Activated naive CD4-positive, alpha-beta T cell treated with anti-CD3 and anti-CD28 coated beads for 36 hours (primary cell): ENCODE measurements around the gene CLPX. TPM values are rescaled to one million over a fixed set of nuclear protein-coding genes. Genes with fewer than 3 reads are reported as not detected.
"Not testable (repeated sequence)": the region's sequence is repeated elsewhere in the genome, so short reads cannot be mapped to it uniquely, and the experiment has no call there.

Experiments
- CTCF ChIA-PET: fragments of 350-600 bp; sonication (Branson Sonifier 250); formaldehyde crosslinking; loops from one replicate; lab custom pipeline; 2021; ENCODE audit warnings: antibody characterized with exemption; lab: Charles Lee
- DNase-seq: peaks from one replicate; pipeline ENCODE4 v3.0.0-alpha.2; 2020
- H3K27ac Mint-ChIP-seq: one replicate; pipeline ENCODE4 v1.8.0; 2021; ENCODE audit warnings: mild to moderate bottlenecking, mixed read lengths
- H3K27me3 Mint-ChIP-seq: one replicate; pipeline ENCODE4 v1.8.0; 2021; ENCODE audit warnings: low read depth, mixed read lengths
- H3K36me3 Mint-ChIP-seq: one replicate; pipeline ENCODE4 v1.8.0; 2021; ENCODE audit warnings: low read depth, mixed read lengths
- H3K4me1 Mint-ChIP-seq: one replicate; pipeline ENCODE4 v1.8.0; 2021; ENCODE audit warnings: low read depth, mixed read lengths
- H3K4me3 Mint-ChIP-seq: one replicate; pipeline ENCODE4 v1.8.0; 2021; ENCODE audit warnings: mild to moderate bottlenecking, moderate library complexity, mixed read lengths
- H3K9me3 Mint-ChIP-seq: one replicate; pipeline ENCODE4 v1.8.0; 2021; ENCODE audit warnings: mixed read lengths
- intact Hi-C: fragments of 100-400 bp; cut with micrococcal nuclease; formaldehyde crosslinking; loops from one replicate; pipeline ENCODE4 v1.15.1; 2023
- total RNA-seq, 2 experiments: library from RNA; stranded (reverse); gene quantifications; one replicate each; pipeline ENCODE4 v1.2.3, GENCODE V29; 2021

The CLPX gene
- total RNA-seq, 2 experiments from 2014 or later, result 62.7 to 69.9 TPM

- Mint-ChIP-seq H3K4me1 (no peaks in the 10 kb centered on the region), H3K9me3 (no peaks in the 10 kb centered on the region), H3K27me3 (no peaks in the 10 kb centered on the region), H3K36me3 (peaks cover 6% of the 10 kb centered on the region), H3K27ac (no peak overlapping the region), H3K4me3 (no peak overlapping the region)
- no peak for DNase-seq
- CTCF ChIA-PET, result no interaction called here
- intact Hi-C loops, result no loop called here
Observed at GRCh38 chr15:65110676-65111292, 74.4 kb downstream of the CLPX start.

- Mint-ChIP-seq H3K4me1 (no peaks in the 10 kb centered on the region), H3K9me3 (no peaks in the 10 kb centered on the region), H3K4me3 (no peak overlapping the region), H3K27ac (no peak overlapping the region), H3K36me3 (peaks cover 10% of the 10 kb centered on the region), H3K27me3 (no peaks in the 10 kb centered on the region)
- CTCF ChIA-PET, result interaction anchor here (0.6 kb wide), 1 partner anchor 344 kb away, joined by 3 read pairs; no protein-coding TSS in a partner anchor
- intact Hi-C loops, result no loop called here
- DNase-seq, result no peak
Observed at GRCh38 chr15:65106011-65106590, 79.0 kb downstream of the CLPX start.

- Mint-ChIP-seq H3K36me3 (peaks cover 12% of the 10 kb centered on the region), H3K4me3 (no peak overlapping the region), H3K4me1 (no peaks in the 10 kb centered on the region), H3K27ac (no peak overlapping the region), H3K9me3 (no peaks in the 10 kb centered on the region), H3K27me3 (no peaks in the 10 kb centered on the region)
- no peak for DNase-seq
- CTCF ChIA-PET, result no interaction called here
- intact Hi-C loops, result no loop called here
Observed at GRCh38 chr15:65105038-65105437, 80.1 kb downstream of the CLPX start.

- intact Hi-C loops, result no loop called here
- H3K36me3 Mint-ChIP-seq, result peaks cover 15% of the 10 kb centered on the region
- DNase-seq, result no peak
- H3K27ac Mint-ChIP-seq, result no peak overlapping the region
- H3K4me3 Mint-ChIP-seq, result no peak overlapping the region
- no peaks in the 10 kb centered on the region for H3K27me3 Mint-ChIP-seq
- CTCF ChIA-PET, result interaction anchor here (1.2 to 2.8 kb wide), 2 partner anchors 11 to 69 kb away, joined by 5 to 14 read pairs; no protein-coding TSS in a partner anchor
- no peaks in the 10 kb centered on the region for H3K4me1 Mint-ChIP-seq
- H3K9me3 Mint-ChIP-seq, result no peaks in the 10 kb centered on the region
Observed at GRCh38 chr15:65102912-65103311, 82.2 kb downstream of the CLPX start.

- intact Hi-C loops, result loop anchor here (1.0 kb wide), 1 partner anchor 48 kb away; no protein-coding TSS in a partner anchor
- H3K27ac Mint-ChIP-seq, result no peak overlapping the region
- H3K4me3 Mint-ChIP-seq, result no peak overlapping the region
- no peaks in the 10 kb centered on the region for H3K4me1 Mint-ChIP-seq
- H3K36me3 Mint-ChIP-seq, result peaks cover 15% of the 10 kb centered on the region
- no peaks in the 10 kb centered on the region for H3K27me3 Mint-ChIP-seq
- DNase-seq, result no peak
- H3K9me3 Mint-ChIP-seq, result no peaks in the 10 kb centered on the region
- CTCF ChIA-PET, result interaction anchor here (0.6 to 2.8 kb wide), 13 partner anchors 12 to 499 kb away, joined by 3 to 14 read pairs (median 4); partner anchors contain the start of gene PARP16
Observed at GRCh38 chr15:65101891-65102708, 83.0 kb downstream of the CLPX start.

GRCh38 chr15:65101411-65101890 is 83.7 kb downstream of the CLPX start:
- intact Hi-C loops, result loop anchor here (1.0 kb wide), 1 partner anchor 47 kb away; no protein-coding TSS in a partner anchor
- DNase-seq, result peak; percentile 76
- H3K27ac Mint-ChIP-seq, result no peak overlapping the region
- H3K36me3 Mint-ChIP-seq, result peaks cover 15% of the 10 kb centered on the region
- H3K4me1 Mint-ChIP-seq, result no peaks in the 10 kb centered on the region
- H3K9me3 Mint-ChIP-seq, result no peaks in the 10 kb centered on the region
- no peaks in the 10 kb centered on the region for H3K27me3 Mint-ChIP-seq
- no peak overlapping the region for H3K4me3 Mint-ChIP-seq
- CTCF ChIA-PET, result interaction anchor here (0.5 to 2.8 kb wide), 16 partner anchors 14 to 499 kb away, joined by 3 to 14 read pairs (median 4); partner anchors contain the start of gene PARP16

GRCh38 chr15:65100442-65100841 is 84.7 kb downstream of the CLPX start:
- Mint-ChIP-seq H3K27ac (no peak overlapping the region), H3K4me1 (no peaks in the 10 kb centered on the region), H3K36me3 (peaks cover 15% of the 10 kb centered on the region), H3K27me3 (no peaks in the 10 kb centered on the region), H3K9me3 (no peaks in the 10 kb centered on the region), H3K4me3 (no peak overlapping the region)
- no peak for DNase-seq
- intact Hi-C loops, result no loop called here
- CTCF ChIA-PET, result interaction anchor here (0.6 to 2.8 kb wide), 4 partner anchors 36 to 156 kb away, joined by 3 to 14 read pairs (median 4); no protein-coding TSS in a partner anchor

GRCh38 chr15:65099801-65100200 is 85.3 kb downstream of the CLPX start:
- H3K4me3 Mint-ChIP-seq, CTCF ChIA-PET, H3K9me3 Mint-ChIP-seq, H3K27me3 Mint-ChIP-seq, DNase-seq, H3K4me1 Mint-ChIP-seq, intact Hi-C loops, H3K27ac Mint-ChIP-seq: not testable (repeated sequence)
- peaks cover 15% of the 10 kb centered on the region for H3K36me3 Mint-ChIP-seq

GRCh38 chr15:65099336-65099735 is 85.8 kb downstream of the CLPX start:
- Mint-ChIP-seq H3K27me3 (no peaks in the 10 kb centered on the region), H3K9me3 (no peaks in the 10 kb centered on the region), H3K4me1 (no peaks in the 10 kb centered on the region), H3K27ac (no peak overlapping the region), H3K36me3 (peaks cover 14% of the 10 kb centered on the region), H3K4me3 (no peak overlapping the region)
- intact Hi-C loops, result no loop called here
- DNase-seq, result no peak
- CTCF ChIA-PET, result no interaction called here

Other genes starting within 250 kb of the CLPX start
- 10 to 100 TPM; 67.7 to 68.0 TPM for gene SPG21, start 195.4 kb downstream of the CLPX start, total RNA-seq
- 10 to 100 TPM; 15.1 to 17.1 TPM for gene MTFMT, start 155.7 kb downstream of the CLPX start, total RNA-seq
- gene SLC51B, start 140.0 kb downstream of the CLPX start, total RNA-seq, result not detected
- gene RASL12, start 117.4 kb downstream of the CLPX start, total RNA-seq, result not detected
- gene KBTBD13, start 108.6 kb downstream of the CLPX start, total RNA-seq, result not detected
- gene UBAP1L, start 70.1 kb downstream of the CLPX start, total RNA-seq, result 1 to 10 TPM; 1.6 to 1.9 TPM
- gene PDCD7, start 51.5 kb downstream of the CLPX start, total RNA-seq, result 10 to 100 TPM; 28.6 to 31.5 TPM
- not detected for gene CILP, start 26.1 kb upstream of the CLPX start, total RNA-seq
- 10 to 100 TPM; 16.2 to 16.8 TPM for gene PARP16, start 101.5 kb upstream of the CLPX start, total RNA-seq
- gene RNU5A-1, start 110.7 kb upstream of the CLPX start, total RNA-seq, result not detected
- gene RNU5B-1, start 119.3 kb upstream of the CLPX start, total RNA-seq, result not detected
- gene IGDCC3, start 192.7 kb upstream of the CLPX start, total RNA-seq, result not detected
- gene IGDCC4, start 237.6 kb upstream of the CLPX start, total RNA-seq, result under 1 TPM; 0.17 to 0.41 TPM